ENCODE results near the gene UNC13B.

The UNC13B gene

GRCh38 chr9:35280399-35280798 lies 118.6 kb downstream of the UNC13B start:
- DNase-seq = no peak

DNA sequence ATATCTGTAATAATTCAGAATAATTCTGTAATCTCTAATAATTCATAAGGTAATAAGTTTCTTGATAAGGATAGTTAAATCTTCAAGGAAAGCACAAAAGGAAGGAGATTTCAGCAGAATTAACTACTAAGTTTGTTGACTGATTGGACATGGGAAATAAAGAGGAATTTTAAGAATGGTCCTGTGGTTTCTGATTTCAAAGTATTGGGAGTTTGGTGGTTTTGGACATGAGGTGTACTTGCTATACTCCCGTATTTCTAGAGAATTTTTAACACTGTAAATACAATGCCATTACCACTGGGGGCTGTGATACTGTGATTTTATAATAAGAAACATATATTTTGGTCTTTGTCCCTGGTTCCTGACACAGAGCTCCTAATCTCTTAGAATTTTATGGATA lies 123.9 kb downstream of the UNC13B start:
- no peak for DNase-seq

DNA sequence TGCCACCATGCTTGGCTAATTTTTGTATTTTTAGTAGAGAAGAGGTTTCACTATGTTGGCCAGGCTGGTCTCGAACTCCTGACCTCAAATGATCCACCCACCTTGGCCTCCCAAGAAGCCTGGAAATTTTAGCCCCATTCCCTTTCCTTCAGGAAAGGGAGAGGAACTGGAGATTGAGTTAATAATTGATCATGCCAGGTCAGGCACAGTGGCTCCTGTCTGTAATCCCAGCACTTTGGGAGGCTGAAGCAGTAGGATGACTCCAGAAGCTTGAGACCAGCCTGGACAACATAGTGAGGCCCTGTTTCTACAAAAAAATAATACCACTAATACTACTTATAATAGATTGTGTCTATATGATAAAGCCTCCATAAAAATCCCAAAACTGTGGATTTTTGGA lies 124.6 kb downstream of the UNC13B start:
- DNase-seq = no peak

DNA sequence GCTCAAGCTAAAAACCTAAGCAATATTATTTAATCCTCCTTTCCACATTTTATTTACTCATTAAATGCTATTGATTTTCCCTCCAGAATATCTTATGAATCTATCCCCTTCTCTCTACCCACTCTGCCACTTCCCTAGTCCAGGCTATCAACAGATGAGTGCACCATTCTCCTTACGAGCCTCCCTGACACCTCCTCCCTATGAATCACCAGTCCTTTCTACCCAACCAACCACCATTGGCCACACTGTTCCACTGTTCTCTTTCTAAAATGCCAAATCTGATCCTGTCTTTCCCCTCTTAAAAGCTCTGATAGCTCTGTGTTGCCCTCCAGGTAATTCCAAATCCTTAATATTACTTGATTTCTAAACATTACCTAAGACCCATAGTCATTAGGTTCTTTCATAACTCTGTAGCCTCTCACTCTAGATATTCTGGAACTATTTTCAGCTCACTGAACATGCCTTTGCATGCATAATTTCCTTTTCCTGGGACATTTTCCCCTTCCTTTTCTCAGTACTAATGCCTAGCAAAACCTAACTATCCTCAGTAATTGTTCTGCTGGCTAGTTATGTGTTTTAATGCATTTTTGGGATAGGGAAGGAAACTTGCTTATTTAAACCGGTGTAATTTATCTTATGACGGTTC lies 126.3 kb downstream of the UNC13B start:
- DNase-seq = no peak

- no peak for DNase-seq
Measured at GRCh38 chr9:35288778-35289177, 127.0 kb downstream of the UNC13B start.

DNA sequence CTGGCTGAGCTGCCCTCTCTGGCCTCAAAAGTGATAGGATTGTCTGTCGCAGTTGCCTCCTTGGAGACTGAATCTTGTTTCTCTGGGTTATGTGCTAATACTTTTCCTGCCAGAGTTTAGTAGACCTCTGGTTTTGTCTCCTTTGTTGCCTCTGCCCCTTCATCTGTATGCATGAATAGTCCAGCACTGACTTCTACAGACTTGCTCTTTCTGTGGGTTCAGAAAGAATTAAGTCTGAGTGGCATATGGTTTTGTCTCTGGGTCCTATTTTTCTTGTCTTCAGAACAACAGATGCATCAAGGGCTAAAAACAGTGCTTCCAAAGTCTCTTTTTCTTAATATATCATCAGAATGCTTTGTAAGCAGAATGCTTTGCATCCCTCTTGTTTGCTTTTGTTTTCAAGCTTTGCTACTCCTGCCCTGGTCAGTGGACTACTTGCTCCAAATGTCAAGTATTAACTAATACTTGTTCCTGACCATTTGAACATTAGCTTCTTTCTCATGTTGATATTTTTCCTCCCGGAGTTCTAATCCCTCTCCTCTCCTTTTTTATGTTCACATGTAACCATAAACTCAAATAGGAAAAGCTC lies 131.7 kb downstream of the UNC13B start:
- no peak for DNase-seq

- DNase-seq = no peak
Measured at GRCh38 chr9:35294066-35294465, 132.3 kb downstream of the UNC13B start.

DNA sequence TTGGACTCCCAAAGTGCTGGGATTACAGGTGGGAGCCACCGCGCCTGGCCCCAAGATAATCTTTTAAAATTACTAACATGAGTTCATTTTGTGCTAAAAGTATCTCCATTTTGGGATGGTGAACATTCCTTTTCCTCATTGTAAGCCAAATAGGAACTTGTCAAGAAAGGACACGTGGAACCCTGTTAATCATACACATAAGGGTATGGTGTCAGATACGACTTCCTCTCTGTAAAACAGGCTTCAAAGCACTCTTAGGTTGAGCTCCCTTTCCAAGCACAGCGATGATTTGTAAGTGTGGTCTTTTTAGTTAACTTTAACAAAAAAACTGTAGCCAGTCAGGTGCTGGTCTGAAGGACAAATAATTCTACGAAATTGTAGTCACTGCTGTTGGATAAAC lies 132.7 kb downstream of the UNC13B start:
- DNase-seq = no peak

DNA sequence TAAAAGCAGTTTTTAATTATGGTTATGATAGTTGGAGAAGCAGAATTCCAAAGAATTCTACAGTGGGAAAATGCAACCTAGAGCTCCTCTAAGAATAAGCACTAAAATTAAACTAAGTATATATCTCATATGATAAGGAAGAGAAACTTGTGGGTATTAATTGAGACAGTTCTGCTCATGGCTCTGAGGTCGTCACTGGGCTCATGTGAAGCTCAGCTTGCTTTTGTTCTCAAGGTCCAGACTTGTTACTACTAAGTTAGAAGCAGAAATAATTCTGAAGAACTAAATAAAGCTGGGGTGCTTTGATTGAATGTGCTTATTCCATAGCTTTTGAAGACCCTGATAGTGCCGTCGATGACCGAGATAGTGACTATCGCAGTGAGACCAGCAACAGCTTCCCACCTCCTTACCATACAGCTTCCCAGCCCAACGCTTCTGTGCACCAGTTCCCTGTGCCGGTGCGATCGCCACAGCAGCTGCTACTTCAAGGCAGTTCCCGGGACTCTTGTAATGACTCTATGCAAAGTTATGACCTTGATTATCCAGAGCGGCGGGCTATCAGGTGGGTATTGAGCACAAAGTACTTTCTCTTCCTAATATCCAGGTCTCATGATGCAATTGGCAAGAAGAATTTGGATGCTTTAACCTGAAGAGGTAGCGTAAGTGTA lies 133.7 kb downstream of the UNC13B start:
- no peak for DNase-seq

GRCh38 chr9:35303567-35303966 lies 141.8 kb downstream of the UNC13B start:
- DNase-seq = no peak

GRCh38 chr9:35306283-35306682 lies 144.5 kb downstream of the UNC13B start:
- DNase-seq = no peak

DNA sequence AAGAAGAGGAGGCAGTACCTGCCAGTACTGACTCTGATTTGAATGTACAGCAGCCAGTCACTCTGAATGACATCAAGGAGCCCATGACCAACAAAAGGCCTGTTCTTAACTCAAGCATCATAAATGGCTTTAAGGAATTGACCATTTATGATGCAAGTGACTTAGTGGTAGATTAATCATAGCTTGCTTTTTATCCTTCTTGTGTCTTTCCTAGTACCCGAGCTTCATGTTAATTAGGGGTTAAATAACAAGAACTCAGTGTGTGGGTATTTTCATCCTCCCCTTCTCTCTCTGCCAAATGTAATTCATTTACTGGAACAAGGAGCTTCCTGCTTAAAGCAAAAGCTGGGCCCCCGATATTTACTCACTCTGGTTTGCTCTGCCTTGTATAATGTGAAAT lies 146.5 kb downstream of the UNC13B start:
- no peak for DNase-seq

- no peak for DNase-seq
Measured at GRCh38 chr9:35311891-35312639, 150.3 kb downstream of the UNC13B start.

DNA sequence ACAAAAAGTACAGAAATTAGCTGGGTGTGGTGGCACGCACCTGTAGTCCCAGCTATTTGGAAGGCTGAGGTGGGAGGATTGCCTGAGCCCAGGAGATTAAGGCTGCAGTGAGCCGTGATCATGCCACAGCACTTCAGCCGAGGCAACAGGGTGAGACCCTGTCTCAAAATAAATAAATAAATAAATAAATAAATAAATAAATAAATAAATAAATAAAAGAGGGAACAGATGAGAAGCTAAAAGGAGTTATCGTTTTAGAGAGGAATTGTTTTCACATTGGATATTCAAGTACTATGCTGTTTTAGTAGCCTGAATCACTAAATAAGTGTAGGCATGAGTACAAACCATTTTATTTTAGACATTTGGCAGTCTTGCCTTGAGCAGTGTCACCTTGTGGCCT lies 151.7 kb downstream of the UNC13B start:
- DNase-seq = no peak

DNA sequence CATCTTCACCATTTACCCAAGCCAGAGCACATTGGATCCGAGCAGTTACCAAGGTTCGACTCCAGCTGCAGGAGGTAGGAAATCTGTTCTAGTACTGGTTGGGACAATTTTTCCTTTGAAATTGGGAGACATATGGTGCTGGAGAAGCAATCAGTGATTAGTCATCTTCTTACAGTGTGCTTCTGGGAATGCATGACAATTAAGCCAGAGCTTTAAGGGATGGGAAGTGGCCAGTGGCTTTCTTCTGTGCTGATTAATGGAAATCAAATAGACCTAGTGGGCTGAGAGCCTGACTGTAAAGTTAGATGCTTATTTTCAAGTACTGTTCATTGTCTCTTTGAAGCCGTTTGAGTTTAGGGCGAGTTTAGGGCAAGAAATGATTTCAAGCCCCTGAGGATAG lies 152.1 kb downstream of the UNC13B start:
- no peak for DNase-seq

DNA sequence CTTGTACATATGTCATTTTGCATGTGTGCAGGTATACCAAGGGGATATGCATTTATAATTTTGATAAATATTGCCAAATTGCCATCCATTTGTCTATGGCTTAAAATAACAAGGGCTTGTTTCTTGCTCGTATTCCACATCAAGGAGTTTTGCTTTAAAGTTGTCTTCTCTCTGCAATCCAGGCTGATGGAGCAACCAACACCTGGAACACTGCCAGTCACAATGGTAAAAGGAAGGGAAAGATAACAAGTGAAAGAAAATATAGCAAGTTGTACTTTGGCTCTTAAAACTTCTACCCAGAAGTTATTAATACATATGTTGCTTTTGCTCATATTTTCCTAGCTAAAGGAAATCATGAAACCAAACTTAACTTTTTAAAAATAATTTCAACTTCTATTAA lies 156.9 kb downstream of the UNC13B start:
- no peak for DNase-seq

GRCh38 chr9:35322075-35322885 lies 160.5 kb downstream of the UNC13B start:
- no peak for DNase-seq

DNA sequence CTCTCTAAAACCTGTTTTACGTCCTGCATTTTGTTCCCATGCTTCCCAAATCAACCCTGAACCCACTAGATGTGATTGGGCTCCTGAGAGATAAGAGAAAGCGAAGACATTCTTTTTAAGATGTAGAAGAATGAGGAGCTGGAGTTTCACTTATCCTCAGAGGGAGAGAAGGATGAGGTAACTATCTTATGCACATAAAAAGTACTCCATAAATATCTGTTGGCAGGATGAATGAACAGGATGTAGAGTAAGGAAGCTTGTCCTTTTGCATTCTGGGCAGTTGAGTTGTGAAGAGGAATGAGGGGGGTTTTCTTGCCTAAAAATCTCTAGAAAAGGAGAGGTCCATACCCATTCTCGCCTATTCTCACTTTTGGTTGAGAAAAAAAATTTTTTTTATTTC lies 163.2 kb downstream of the UNC13B start:
- no peak for DNase-seq

DNA sequence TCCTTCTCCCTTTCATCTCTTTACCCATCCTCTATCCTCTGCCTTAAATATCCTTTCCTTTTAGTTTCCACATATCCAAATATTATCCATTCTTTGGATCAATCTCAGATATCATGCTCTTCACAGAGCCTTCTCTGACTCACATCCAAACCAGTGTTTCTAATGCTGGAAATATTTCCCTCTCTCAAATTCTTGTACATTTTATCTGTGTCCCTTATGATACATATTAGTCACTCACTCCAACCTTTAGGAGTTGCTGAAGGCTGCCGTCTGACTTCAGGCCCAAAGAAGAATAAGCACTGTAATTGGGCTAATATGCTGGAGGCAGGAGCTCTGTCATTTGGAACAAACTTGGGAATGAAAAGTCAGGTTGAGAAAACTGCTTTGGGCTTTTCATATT lies 171.7 kb downstream of the UNC13B start:
- DNase-seq = no peak

DNA sequence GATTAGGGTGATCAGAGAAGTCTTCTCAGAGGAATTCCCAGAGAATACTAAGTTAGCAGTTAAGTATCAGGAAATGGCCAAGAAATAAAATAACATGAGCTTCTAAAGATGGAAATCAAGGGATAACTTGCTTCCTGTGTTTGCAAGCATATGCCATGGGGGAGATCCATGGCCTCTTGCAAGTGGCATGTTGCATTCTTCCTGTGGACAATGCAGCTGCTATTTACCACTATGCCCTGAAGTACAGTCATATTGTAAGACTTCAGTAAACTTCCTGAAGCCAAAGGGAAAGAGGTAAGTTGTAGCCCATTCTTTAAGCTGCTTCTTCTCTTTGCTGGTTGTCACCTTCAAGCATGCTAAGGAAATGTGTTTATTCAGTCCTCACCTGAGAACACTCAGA lies 173.4 kb downstream of the UNC13B start:
- DNase-seq = no peak

GRCh38 chr9:35338086-35338485 lies 176.3 kb downstream of the UNC13B start:
- DNase-seq = no peak

- no peak for DNase-seq
Measured at GRCh38 chr9:35338561-35339274, 176.9 kb downstream of the UNC13B start.
